Testis (tissue), 3 donors: Measurements from ENCODE around the gene KLHL21. TPM values are rescaled to one million over a fixed set of nuclear protein-coding genes. Genes with fewer than 3 reads are reported as not detected.
"Not testable (repeated sequence)": the region's sequence is repeated elsewhere in the genome, so short reads cannot be mapped to it uniquely, and the experiment has no call there.

Experiments
- DNase-seq: peaks from one replicate; pipeline ENCODE4 v3.0.0-alpha.2; 2019
- H3K27ac ChIP-seq, 2 donors: fragments of 200-600 bp; sonication (generic); one replicate each; pipeline ENCODE4 v1.5.1; 2019
- H3K27me3 ChIP-seq: fragments of 200-600 bp; sonication (generic); one replicate; pipeline ENCODE4 v1.5.1; 2019
- H3K36me3 ChIP-seq: fragments of 200-600 bp; sonication (generic); one replicate; pipeline ENCODE4 v1.5.1; 2017; ENCODE audit warnings: low read depth; ENCODE audit errors: missing control alignments
- H3K4me1 ChIP-seq: fragments of 200-600 bp; sonication (generic); one replicate; pipeline ENCODE4 v1.5.1; 2019
- H3K4me3 ChIP-seq, 2 donors: fragments of 200-600 bp; sonication (generic); one replicate each; pipeline ENCODE4 v1.5.1; 2017 to 2019
- H3K9me3 ChIP-seq: fragments of 200-600 bp; sonication (generic); one replicate; pipeline ENCODE4 v1.5.1; 2017
- POLR2A ChIP-seq: fragments of 450-650 bp; IDR thresholded peaks from one replicate; pipeline ENCODE4 v1.6.1; 2017; ENCODE audit warnings: antibody characterized with exemption, mild to moderate bottlenecking, moderate library complexity
- WGBS, 2 donors: methylation state at CpG; one replicate each; pipeline ENCODE4 v1.1.5; 2018; 5-methylcytosine and 5-hydroxymethylcytosine counted together
- intact Hi-C: fragments of 100-400 bp; cut with DNase I; formaldehyde crosslinking; loops from one replicate; pipeline ENCODE4 v1.15.1; 2023; ENCODE audit warnings: low total_unique reads
- polyA plus RNA-seq: library from polyadenylated mRNA; stranded (reverse); fragments of 350-450 nt; fragmentation: Illumina TruSeq; extraction: RNeasy Lipid Tissue Mini Kit (QIAGEN cat#74804); gene quantifications from one replicate; pipeline ENCODE4 v1.2.3, GENCODE V29; 2014; ENCODE audit warnings: low read depth, low replicate concordance; ENCODE audit not compliant: insufficient read depth
- total RNA-seq, 2 donors: library from RNA; depleted of rRNA; stranded (reverse); fragments of >200 nt; gene quantifications; one replicate each; pipeline ENCODE4 v1.2.3, GENCODE V29; 2016
- TF ChIP-seq, protein P1 (sequence below), 3 experiments: fragments of 450-650 bp in 2 of 3; fragments of 200-600 bp in 1 of 3; sonication (generic) in 1 of 3; IDR thresholded peaks; one replicate each; pipeline ENCODE4 v1.5.1; 2016 to 2019; ENCODE audit warnings: antibody characterized with exemption in 3 of 3, mild to moderate bottlenecking in 2 of 3, moderate library complexity in 1 of 3

The KLHL21 gene
- total and polyA plus RNA-seq, 3 donors from 2014 or later, result 31.1 to 84.6 (median 71.7) TPM

DNA sequence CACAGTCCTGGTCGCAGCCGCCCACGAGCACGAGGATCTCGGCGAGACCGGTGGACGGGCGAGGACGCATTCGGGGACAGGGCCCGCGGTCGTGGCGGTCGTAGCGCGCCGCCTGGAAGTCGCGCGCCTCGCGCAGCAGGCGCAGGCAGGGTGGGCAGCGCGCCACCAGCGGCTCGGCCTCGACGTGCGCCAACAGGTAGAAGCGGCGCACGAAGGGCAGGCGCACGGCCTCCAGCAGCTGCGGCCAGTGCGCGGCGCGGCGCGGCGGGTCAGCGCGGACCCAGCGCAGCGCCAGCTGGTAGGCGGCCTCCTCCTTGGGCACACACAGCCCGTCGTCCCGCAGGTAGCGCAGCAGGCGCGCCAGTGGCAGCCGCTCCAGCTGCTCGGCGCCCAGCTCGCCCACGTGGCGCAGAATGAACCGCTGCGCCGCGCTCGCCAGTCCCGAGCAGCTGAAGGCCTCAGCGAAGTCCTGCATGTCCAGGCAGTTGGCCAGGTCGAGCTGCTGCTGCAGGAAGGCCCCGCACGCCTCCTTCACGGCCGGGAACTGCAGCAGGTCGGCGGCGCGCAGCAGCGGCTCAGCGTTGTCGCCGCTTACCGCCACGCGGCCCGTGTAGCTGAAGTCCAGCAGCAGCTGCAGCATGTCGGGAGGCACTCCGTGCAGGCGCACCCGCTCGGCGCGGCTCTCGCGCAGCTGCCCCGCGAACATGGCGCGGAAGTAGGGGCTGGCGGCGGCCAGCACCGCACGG, 573 bp downstream of the KLHL21 start:
- H3K4me3 ChIP-seq, result peak overlapping the region; percentile 96
- no peaks in the 10 kb centered on the region for H3K27me3 ChIP-seq
- peak overlapping the region; percentile 97 to 99 for H3K27ac ChIP-seq
- TF ChIP-seq, protein P1, sequence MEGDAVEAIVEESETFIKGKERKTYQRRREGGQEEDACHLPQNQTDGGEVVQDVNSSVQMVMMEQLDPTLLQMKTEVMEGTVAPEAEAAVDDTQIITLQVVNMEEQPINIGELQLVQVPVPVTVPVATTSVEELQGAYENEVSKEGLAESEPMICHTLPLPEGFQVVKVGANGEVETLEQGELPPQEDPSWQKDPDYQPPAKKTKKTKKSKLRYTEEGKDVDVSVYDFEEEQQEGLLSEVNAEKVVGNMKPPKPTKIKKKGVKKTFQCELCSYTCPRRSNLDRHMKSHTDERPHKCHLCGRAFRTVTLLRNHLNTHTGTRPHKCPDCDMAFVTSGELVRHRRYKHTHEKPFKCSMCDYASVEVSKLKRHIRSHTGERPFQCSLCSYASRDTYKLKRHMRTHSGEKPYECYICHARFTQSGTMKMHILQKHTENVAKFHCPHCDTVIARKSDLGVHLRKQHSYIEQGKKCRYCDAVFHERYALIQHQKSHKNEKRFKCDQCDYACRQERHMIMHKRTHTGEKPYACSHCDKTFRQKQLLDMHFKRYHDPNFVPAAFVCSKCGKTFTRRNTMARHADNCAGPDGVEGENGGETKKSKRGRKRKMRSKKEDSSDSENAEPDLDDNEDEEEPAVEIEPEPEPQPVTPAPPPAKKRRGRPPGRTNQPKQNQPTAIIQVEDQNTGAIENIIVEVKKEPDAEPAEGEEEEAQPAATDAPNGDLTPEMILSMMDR (IDR thresholded peaks at IDR 0.05), result no peak
- no peak for TF ChIP-seq POLR2A
- no peaks in the 10 kb centered on the region for H3K9me3 ChIP-seq
- no peak for DNase-seq
- peaks cover 43% of the 10 kb centered on the region for H3K4me1 ChIP-seq
- no peaks in the 10 kb centered on the region for H3K36me3 ChIP-seq
- intact Hi-C loops, result no loop called here
- WGBS, 2 donors, result 0% methylated on average over 5 to 39 of the region's 103 CpGs

DNA sequence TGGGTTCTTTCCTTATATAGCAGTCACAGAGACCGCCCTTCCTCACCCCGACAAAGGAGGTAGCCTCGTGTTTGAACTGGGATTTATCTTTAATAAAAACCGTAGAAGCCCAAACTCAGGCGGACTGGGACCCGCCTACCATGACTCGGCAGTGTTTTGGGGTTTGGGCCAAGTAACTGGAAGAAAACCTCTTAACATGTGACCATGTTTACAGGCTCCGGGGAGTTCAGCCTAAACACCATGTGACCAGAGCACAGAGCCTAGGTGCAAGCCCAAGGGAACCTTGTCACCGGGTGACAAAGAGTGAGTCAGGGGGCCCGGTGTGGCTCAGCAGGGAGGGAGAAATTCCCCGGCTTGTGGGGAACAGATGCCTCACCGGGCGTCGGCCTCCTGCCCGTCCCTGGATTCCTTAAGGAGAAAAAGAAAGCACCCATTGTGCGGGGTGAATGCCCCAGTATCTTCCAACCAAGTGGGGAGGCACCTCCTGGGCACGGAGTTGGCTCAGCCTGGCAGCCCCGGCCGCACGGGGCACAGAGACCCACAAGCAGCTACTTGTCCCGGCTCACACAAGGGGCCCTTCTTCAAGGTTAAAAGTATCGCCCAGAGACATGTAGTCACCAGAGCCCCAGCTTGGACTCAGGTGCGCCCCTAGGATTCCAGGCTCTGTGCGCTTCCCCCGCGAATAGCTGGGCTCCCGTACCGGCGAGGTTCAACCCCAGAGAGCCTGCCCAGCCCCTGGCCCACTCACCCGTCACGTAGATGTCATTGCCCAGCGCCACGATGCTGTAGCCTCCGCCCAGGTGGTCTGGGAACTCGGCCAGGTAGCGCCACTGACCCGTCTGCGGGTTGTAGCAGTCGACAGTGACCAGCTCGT, 1.4 kb downstream of the KLHL21 start:
- DNase-seq, result peak; percentile 90
- Histone ChIP-seq H3K4me3 (peak overlapping the region; percentile 96), H3K27me3 (no peaks in the 10 kb centered on the region), H3K4me1 (peaks cover 49% of the 10 kb centered on the region), H3K9me3 (no peaks in the 10 kb centered on the region), H3K27ac (peak overlapping the region; percentile 97 to 99), H3K36me3 (no peaks in the 10 kb centered on the region)
- intact Hi-C loops, result no loop called here
- TF ChIP-seq, protein P1 (IDR thresholded peaks at IDR 0.05), result no peak
- peak; percentile 27 for TF ChIP-seq POLR2A
- 0% methylated on average over 20 to 21 of the region's 40 CpGs for WGBS, 2 donors

DNA sequence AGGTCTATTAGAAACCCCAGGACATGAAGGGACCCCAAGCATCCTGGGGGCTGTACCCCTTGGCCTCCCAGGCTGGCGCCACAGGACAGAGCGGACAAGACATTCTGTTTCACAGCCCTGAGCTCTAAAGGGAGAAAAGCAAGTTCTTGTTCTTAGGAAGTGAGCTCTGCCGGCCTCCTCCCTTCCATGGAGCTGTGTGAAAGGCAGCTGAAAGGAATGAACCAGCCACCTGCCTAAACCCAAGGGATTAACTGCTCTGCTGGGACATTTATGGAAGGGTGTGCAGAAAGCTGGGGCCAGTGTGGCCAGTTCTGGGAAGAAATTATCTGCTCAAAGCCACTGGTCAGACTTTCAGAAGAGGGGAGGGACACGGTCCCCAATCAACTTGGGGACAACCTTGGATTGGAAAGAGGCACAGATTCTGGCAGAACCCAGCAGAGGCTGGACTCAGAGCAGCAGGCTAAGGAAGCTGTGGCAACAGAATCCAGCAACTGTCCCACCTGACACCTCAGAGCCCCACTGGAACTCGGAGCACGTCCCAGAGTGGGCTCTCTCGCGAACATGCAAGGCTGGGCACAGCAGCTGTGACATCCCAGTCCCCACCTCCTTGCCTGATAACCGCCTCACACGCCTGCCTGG, 2.1 kb downstream of the KLHL21 start:
- H3K27ac ChIP-seq, result peak overlapping the region; percentile 97 to 99
- WGBS, 2 donors, result 18 to 39% methylated on average over 3 to 10 of the region's 10 CpGs
- H3K4me3 ChIP-seq, result peak overlapping the region; percentile 96
- H3K27me3 ChIP-seq, result no peaks in the 10 kb centered on the region
- no peaks in the 10 kb centered on the region for H3K9me3 ChIP-seq
- H3K36me3 ChIP-seq, result no peaks in the 10 kb centered on the region
- DNase-seq, result no peak
- no peak for TF ChIP-seq POLR2A
- TF ChIP-seq, protein P1 (IDR thresholded peaks at IDR 0.05), result no peak
- H3K4me1 ChIP-seq, result peaks cover 49% of the 10 kb centered on the region
- intact Hi-C loops, result no loop called here

DNA sequence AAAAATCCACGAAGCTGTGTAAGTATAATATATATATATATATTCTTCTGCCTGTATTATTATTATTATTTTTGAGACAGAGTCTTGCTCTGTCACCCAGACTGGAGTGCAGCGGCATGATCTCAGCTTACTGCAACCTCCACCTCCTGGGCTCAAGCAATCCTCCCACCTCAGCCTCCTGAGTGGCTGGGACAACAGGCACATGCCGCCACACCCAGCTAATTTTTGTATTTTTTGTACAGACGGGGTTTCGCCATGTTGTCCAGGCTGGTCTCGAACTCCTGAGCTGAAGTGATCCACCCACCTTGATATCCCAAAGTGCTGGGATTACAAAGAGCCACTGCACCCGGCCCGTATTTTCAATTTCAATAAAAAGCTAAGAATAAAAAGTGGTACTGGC, 2.7 kb downstream of the KLHL21 start:
- H3K36me3 ChIP-seq, intact Hi-C loops, DNase-seq, H3K27me3 ChIP-seq, H3K9me3 ChIP-seq: not testable (repeated sequence)
- peak overlapping the region; percentile 96 for H3K4me3 ChIP-seq
- 59 to 61% methylated on average over 8 of the region's 8 CpGs for WGBS, 2 donors
- peaks cover 48% of the 10 kb centered on the region for H3K4me1 ChIP-seq
- H3K27ac ChIP-seq, result peak overlapping the region; percentile 97 to 99
